ENCODE data around the gene PHKG2.

DNA sequence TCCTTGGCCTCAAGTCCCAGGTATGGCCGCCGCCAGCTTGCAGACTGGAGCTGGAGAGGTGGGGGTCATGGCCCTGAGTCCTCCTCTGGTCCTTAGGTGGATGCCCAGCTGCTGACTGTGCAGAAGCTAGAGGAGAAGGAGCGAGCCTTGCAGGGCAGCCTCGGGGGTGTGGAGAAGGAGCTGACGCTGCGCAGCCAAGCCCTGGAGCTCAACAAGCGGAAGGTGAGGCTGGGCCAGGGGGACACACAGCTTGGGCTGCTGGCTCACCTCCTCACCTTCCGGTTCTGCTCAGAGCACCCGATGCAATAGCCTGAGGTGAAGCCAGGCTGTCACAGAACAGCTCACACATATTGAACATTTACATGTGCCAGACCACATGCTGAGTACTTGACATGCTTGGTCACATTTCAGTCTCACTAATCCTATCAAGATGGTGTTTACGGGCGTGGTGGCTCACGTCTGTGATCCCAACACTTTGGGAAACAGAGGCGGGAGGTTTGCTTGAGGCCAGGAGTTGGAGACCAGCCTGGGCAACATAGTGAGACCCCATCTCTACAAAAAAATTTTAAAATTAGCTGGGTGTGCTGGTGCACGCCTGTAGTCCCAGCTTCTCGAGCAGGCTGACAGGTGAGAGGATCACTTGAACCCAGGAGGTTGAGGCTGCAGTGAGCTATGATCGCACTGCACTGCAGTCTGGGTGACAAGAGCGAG is 21.3 kb downstream of the PHKG2 start:
- TF ChIP-seq, protein P1, sequence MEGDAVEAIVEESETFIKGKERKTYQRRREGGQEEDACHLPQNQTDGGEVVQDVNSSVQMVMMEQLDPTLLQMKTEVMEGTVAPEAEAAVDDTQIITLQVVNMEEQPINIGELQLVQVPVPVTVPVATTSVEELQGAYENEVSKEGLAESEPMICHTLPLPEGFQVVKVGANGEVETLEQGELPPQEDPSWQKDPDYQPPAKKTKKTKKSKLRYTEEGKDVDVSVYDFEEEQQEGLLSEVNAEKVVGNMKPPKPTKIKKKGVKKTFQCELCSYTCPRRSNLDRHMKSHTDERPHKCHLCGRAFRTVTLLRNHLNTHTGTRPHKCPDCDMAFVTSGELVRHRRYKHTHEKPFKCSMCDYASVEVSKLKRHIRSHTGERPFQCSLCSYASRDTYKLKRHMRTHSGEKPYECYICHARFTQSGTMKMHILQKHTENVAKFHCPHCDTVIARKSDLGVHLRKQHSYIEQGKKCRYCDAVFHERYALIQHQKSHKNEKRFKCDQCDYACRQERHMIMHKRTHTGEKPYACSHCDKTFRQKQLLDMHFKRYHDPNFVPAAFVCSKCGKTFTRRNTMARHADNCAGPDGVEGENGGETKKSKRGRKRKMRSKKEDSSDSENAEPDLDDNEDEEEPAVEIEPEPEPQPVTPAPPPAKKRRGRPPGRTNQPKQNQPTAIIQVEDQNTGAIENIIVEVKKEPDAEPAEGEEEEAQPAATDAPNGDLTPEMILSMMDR (IDR thresholded peaks at IDR 0.05): no peak
- TF ChIP-seq POLR2A (IDR thresholded peaks at IDR 0.05): no peak

Measured in uterus (tissue), 2 donors.